Measurements from ENCODE around the gene NELFB. TPM values are rescaled to one million over a fixed set of nuclear protein-coding genes. Genes with fewer than 3 reads are reported as not detected.

The NELFB gene
- total RNA-seq, 1 donor from 2014 or later: 47.3 TPM

GRCh38 chr9:137265496-137266161, 10.5 kb downstream of the NELFB start:
- Histone ChIP-seq H3K36me3 (ENCODE audit: control insufficient read depth, insufficient read depth, low read length) (peaks cover 3% of the 10 kb centered on the region), H3K27me3 (ENCODE audit: control insufficient read depth, insufficient read depth, low read length) (no peaks in the 10 kb centered on the region), H3K4me3 (ENCODE audit: low read depth, low read length) (no peak overlapping the region)
- TF ChIP-seq, protein P1, sequence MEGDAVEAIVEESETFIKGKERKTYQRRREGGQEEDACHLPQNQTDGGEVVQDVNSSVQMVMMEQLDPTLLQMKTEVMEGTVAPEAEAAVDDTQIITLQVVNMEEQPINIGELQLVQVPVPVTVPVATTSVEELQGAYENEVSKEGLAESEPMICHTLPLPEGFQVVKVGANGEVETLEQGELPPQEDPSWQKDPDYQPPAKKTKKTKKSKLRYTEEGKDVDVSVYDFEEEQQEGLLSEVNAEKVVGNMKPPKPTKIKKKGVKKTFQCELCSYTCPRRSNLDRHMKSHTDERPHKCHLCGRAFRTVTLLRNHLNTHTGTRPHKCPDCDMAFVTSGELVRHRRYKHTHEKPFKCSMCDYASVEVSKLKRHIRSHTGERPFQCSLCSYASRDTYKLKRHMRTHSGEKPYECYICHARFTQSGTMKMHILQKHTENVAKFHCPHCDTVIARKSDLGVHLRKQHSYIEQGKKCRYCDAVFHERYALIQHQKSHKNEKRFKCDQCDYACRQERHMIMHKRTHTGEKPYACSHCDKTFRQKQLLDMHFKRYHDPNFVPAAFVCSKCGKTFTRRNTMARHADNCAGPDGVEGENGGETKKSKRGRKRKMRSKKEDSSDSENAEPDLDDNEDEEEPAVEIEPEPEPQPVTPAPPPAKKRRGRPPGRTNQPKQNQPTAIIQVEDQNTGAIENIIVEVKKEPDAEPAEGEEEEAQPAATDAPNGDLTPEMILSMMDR (IDR thresholded peaks at IDR 0.05; ENCODE audit: insufficient read depth, low read length, poor library complexity, severe bottlenecking): no peak
- no peak for DNase-seq (ENCODE audit: low read depth)

GRCh38 chr9:137266162-137266527, 11.0 kb downstream of the NELFB start:
- H3K36me3 ChIP-seq (ENCODE audit: control insufficient read depth, insufficient read depth, low read length): peaks cover 3% of the 10 kb centered on the region
- TF ChIP-seq, protein P1 (IDR thresholded peaks at IDR 0.05; ENCODE audit: insufficient read depth, low read length, poor library complexity, severe bottlenecking): no peak
- no peak overlapping the region for H3K4me3 ChIP-seq (ENCODE audit: low read depth, low read length)
- DNase-seq (ENCODE audit: low read depth): no peak
- H3K27me3 ChIP-seq (ENCODE audit: control insufficient read depth, insufficient read depth, low read length): no peaks in the 10 kb centered on the region

GRCh38 chr9:137266585-137267453, 11.7 kb downstream of the NELFB start:
- peaks cover 3% of the 10 kb centered on the region for H3K36me3 ChIP-seq (ENCODE audit: control insufficient read depth, insufficient read depth, low read length)
- H3K4me3 ChIP-seq (ENCODE audit: low read depth, low read length): no peak overlapping the region
- H3K27me3 ChIP-seq (ENCODE audit: control insufficient read depth, insufficient read depth, low read length): no peaks in the 10 kb centered on the region
- TF ChIP-seq, protein P1 (IDR thresholded peaks at IDR 0.05; ENCODE audit: insufficient read depth, low read length, poor library complexity, severe bottlenecking): no peak
- DNase-seq (ENCODE audit: low read depth): no peak

GRCh38 chr9:137267933-137268355, 12.8 kb downstream of the NELFB start:
- DNase-seq (ENCODE audit: low read depth): no peak
- Histone ChIP-seq H3K27me3 (ENCODE audit: control insufficient read depth, insufficient read depth, low read length) (no peaks in the 10 kb centered on the region), H3K4me3 (ENCODE audit: low read depth, low read length) (no peak overlapping the region), H3K36me3 (ENCODE audit: control insufficient read depth, insufficient read depth, low read length) (peaks cover 2% of the 10 kb centered on the region)
- TF ChIP-seq, protein P1 (IDR thresholded peaks at IDR 0.05; ENCODE audit: insufficient read depth, low read length, poor library complexity, severe bottlenecking): no peak

DNA sequence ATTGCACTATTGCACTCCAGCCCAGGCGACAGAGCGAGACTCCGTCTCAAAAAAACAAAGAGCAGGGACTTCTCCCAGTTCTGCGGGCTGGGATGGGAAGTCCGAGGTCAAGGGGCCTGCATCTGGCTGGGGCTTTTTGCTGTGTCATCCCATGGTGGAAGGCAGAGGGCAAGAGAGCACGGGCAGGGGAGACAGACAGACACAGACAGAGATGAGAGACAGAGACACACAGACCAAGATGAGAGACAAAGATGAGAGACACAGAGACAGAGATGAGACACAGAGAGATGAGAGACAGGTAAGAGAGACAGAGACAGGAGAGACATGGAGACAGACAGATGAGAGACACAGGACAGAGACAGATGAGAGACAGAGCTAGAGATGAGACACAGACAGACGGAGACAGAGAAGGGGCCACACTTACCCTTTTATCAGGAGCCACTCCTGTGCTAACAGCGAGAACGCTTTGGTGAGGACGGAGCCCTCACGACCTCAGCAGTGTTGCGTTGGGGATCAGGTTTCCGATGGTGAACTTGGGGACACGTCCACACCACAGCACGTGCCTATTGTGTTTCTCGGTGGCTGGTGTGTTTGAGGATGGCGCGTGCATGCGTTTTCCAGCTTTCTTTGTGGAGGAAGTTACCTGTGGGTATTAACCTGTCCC, 13.5 kb downstream of the NELFB start:
- TF ChIP-seq, protein P1 (IDR thresholded peaks at IDR 0.05; ENCODE audit: insufficient read depth, low read length, poor library complexity, severe bottlenecking): no peak
- no peaks in the 10 kb centered on the region for H3K27me3 ChIP-seq (ENCODE audit: control insufficient read depth, insufficient read depth, low read length)
- H3K36me3 ChIP-seq (ENCODE audit: control insufficient read depth, insufficient read depth, low read length): peaks cover 1% of the 10 kb centered on the region
- H3K4me3 ChIP-seq (ENCODE audit: low read depth, low read length): no peak overlapping the region
- no peak for DNase-seq (ENCODE audit: low read depth)
